Hepatocyte (in vitro differentiated cells): ENCODE measurements around the gene BORCS8. TPM values are rescaled to one million over a fixed set of nuclear protein-coding genes. Genes with fewer than 3 reads are reported as not detected.
"Not testable (repeated sequence)": the region's sequence is repeated elsewhere in the genome, so short reads cannot be mapped to it uniquely, and the experiment has no call there.

ENCODE experiments used
- DNase-seq: peaks from one replicate; pipeline ENCODE4 v3.0.0-alpha.2; 2016; ENCODE audit warnings: low spot score
- H2AFZ ChIP-seq: fragments of 200-600 bp; sonication (generic); 2 replicates; pipeline ENCODE4 v1.6.0; 2016; ENCODE audit warnings: antibody characterized with exemption, mild to moderate bottlenecking
- H3K27ac ChIP-seq: fragments of 200-600 bp; sonication (generic); 2 replicates; pipeline ENCODE4 v1.5.1; 2016; ENCODE audit warnings: mild to moderate bottlenecking
- H3K27me3 ChIP-seq: fragments of 200-600 bp; sonication (generic); 2 replicates; pipeline ENCODE4 v1.6.1; 2016
- H3K36me3 ChIP-seq: fragments of 200-600 bp; sonication (generic); replicated peaks from 2 replicates; pipeline ENCODE4 v1.5.1; 2016; ENCODE audit warnings: low read depth; ENCODE audit not compliant: insufficient read depth
- H3K4me1 ChIP-seq: fragments of 200-600 bp; sonication (generic); 2 replicates; pipeline ENCODE4 v1.5.1; 2016; ENCODE audit warnings: mild to moderate bottlenecking, moderate library complexity; ENCODE audit not compliant: insufficient read depth
- H3K4me2 ChIP-seq: fragments of 200-600 bp; sonication (generic); 2 replicates; pipeline ENCODE4 v1.6.0; 2016
- H3K4me3 ChIP-seq: fragments of 200-600 bp; sonication (generic); 2 replicates; pipeline ENCODE4 v1.5.1; 2016; ENCODE audit warnings: mild to moderate bottlenecking
- H3K79me2 ChIP-seq: fragments of 200-600 bp; sonication (generic); 2 replicates; pipeline ENCODE4 v1.6.0; 2017; ENCODE audit warnings: mild to moderate bottlenecking
- H3K9me2 ChIP-seq: fragments of 200-600 bp; sonication (generic); replicated peaks from 2 replicates; pipeline ENCODE4 v1.6.0; 2017; ENCODE audit warnings: mild to moderate bottlenecking; ENCODE audit not compliant: insufficient read depth
- H3K9me3 ChIP-seq: fragments of 200-600 bp; sonication (generic); 2 replicates; pipeline ENCODE4 v1.5.1; 2016; ENCODE audit warnings: low read depth, mild to moderate bottlenecking
- H4K20me1 ChIP-seq: fragments of 200-600 bp; sonication (generic); 2 replicates; pipeline ENCODE4 v1.6.0; 2016; ENCODE audit warnings: mild to moderate bottlenecking; ENCODE audit not compliant: insufficient read depth, poor library complexity, severe bottlenecking
- CTCF ChIP-seq: fragments of 200-600 bp; sonication (generic); IDR thresholded peaks from 2 replicates; pipeline ENCODE4 v1.5.1; 2016; ENCODE audit warnings: antibody characterized with exemption, mild to moderate bottlenecking; ENCODE audit not compliant: poor library complexity
- EZH2 ChIP-seq: fragments of 200-600 bp; sonication (generic); IDR thresholded peaks from 2 replicates; pipeline ENCODE4 v1.6.1; 2016; ENCODE audit warnings: antibody characterized with exemption, mild to moderate bottlenecking, borderline replicate concordance
- EZH2phosphoT487 ChIP-seq: fragments of 200-600 bp; sonication (generic); IDR thresholded peaks from one replicate; pipeline ENCODE4 v1.6.1; 2018; ENCODE audit warnings: antibody characterized with exemption, mild to moderate bottlenecking, low read depth, moderate library complexity; ENCODE audit not compliant: unreplicated experiment, severe bottlenecking
- WGBS: methylation state at CpG from one replicate; pipeline ENCODE4 v1.1.6; 2016; ENCODE audit warnings: low lambda C conversion rate; ENCODE audit errors: missing lambda C conversion rate; 5-methylcytosine and 5-hydroxymethylcytosine counted together
- polyA plus RNA-seq: library from polyadenylated mRNA; unstranded; fragments of >200 nt; fragmentation: Nextera tagmentation; extraction: Ambion mirVana; gene quantifications from 2 replicates; pipeline ENCODE4 v1.2.1, GENCODE V29; 2016
- total RNA-seq: library from RNA; depleted of rRNA; stranded (reverse); fragments of >200 nt; gene quantifications from 2 replicates; pipeline ENCODE4 v1.2.3, GENCODE V29; 2014

The BORCS8 gene
- total and polyA plus RNA-seq, 2 experiments from 2014 or later = 13.1 to 25.6 TPM

GRCh38 chr19:19152668-19153384, 39.1 kb downstream of the BORCS8 start:
- H3K9me2 ChIP-seq = no peaks in the 10 kb centered on the region
- TF ChIP-seq EZH2phosphoT487 = no peak
- TF ChIP-seq EZH2 = no peak
- no peak for TF ChIP-seq CTCF
- H3K79me2 ChIP-seq = no peaks in the 10 kb centered on the region
- H4K20me1 ChIP-seq = no peaks in the 10 kb centered on the region
- no peak overlapping the region for H2AFZ ChIP-seq
- H3K27ac ChIP-seq = no peak overlapping the region
- 88% methylated on average over 13 of the region's 13 CpGs for WGBS
- no peaks in the 10 kb centered on the region for H3K4me1 ChIP-seq
- DNase-seq = no peak
- H3K4me2 ChIP-seq = no peak overlapping the region
- H3K36me3 ChIP-seq = no peaks in the 10 kb centered on the region
- no peaks in the 10 kb centered on the region for H3K27me3 ChIP-seq
- H3K9me3 ChIP-seq = no peaks in the 10 kb centered on the region
- no peak overlapping the region for H3K4me3 ChIP-seq

- Histone ChIP-seq H3K4me3 (no peak overlapping the region), H3K36me3 (no peaks in the 10 kb centered on the region), H3K4me2 (no peak overlapping the region), H3K27me3 (no peaks in the 10 kb centered on the region), H3K4me1 (no peaks in the 10 kb centered on the region), H3K9me2 (no peaks in the 10 kb centered on the region), H3K79me2 (no peaks in the 10 kb centered on the region), H2AFZ (no peak overlapping the region), H4K20me1 (no peaks in the 10 kb centered on the region), H3K27ac (no peak overlapping the region), H3K9me3 (no peaks in the 10 kb centered on the region)
- TF ChIP-seq EZH2phosphoT487 = no peak
- no peak for TF ChIP-seq EZH2
- no peak for TF ChIP-seq CTCF
- WGBS = 80% methylated on average over 11 of the region's 11 CpGs
- no peak for DNase-seq
These were observed 40.5 kb downstream of the BORCS8 start for GRCh38 chr19:19151418-19151817.

GRCh38 chr19:19149435-19149834, 42.5 kb downstream of the BORCS8 start:
- DNase-seq = no peak
- H3K9me2 ChIP-seq = no peaks in the 10 kb centered on the region
- H2AFZ ChIP-seq = no peak overlapping the region
- no peaks in the 10 kb centered on the region for H3K79me2 ChIP-seq
- H3K9me3 ChIP-seq = no peaks in the 10 kb centered on the region
- no peak overlapping the region for H3K4me2 ChIP-seq
- H4K20me1 ChIP-seq = no peaks in the 10 kb centered on the region
- 86% methylated on average over 2 of the region's 2 CpGs for WGBS
- no peak overlapping the region for H3K4me3 ChIP-seq
- TF ChIP-seq CTCF (no peak), EZH2phosphoT487 (no peak), EZH2 (no peak)
- H3K4me1 ChIP-seq = no peaks in the 10 kb centered on the region
- H3K36me3 ChIP-seq = no peaks in the 10 kb centered on the region
- no peaks in the 10 kb centered on the region for H3K27me3 ChIP-seq
- H3K27ac ChIP-seq = no peak overlapping the region

GRCh38 chr19:19148504-19148903, 43.4 kb downstream of the BORCS8 start:
- not testable (repeated sequence) for H2AFZ ChIP-seq, H3K36me3 ChIP-seq, H3K4me1 ChIP-seq, H3K9me3 ChIP-seq, H3K79me2 ChIP-seq, H3K9me2 ChIP-seq, H3K4me3 ChIP-seq, H3K27me3 ChIP-seq, DNase-seq, H3K27ac ChIP-seq, H4K20me1 ChIP-seq, H3K4me2 ChIP-seq
- WGBS = 94% methylated on average over 8 of the region's 8 CpGs
